Natural killer cell (primary cell): ENCODE data around the gene WAPL. TPM values are rescaled to one million over a fixed set of nuclear protein-coding genes. Genes with fewer than 3 reads are reported as not detected.

Experiments
- ATAC-seq, 3 donors: fragments of 150-1000 bp in 2 of 3; fragments of 200-7000 bp in 1 of 3; cut with Tn5 transposase; 1 replicate in 1 of 3; 2 replicates in 2 of 3; pipeline ENCODE4 v1.10.0; 2021; ENCODE audit warnings: mild to moderate bottlenecking in 2 of 3, moderate library complexity in 2 of 3
- DNase-seq, 2 donors: peaks; one replicate each; pipeline versions ENCODE4 v3.0.0 to v3.0.0-alpha.2; 2013 to 2021; ENCODE audit warnings: mixed read lengths in 1 of 2
- H3K27ac ChIP-seq: one replicate; pipeline ENCODE4 v1.5.1; 2013; ENCODE audit warnings: mild to moderate bottlenecking, low read length
- H3K27me3 ChIP-seq: one replicate; pipeline ENCODE4 v1.6.1; 2013; ENCODE audit warnings: low read length; ENCODE audit not compliant: control insufficient read depth, insufficient read depth
- H3K36me3 ChIP-seq: one replicate; pipeline ENCODE4 v1.6.1; 2013; ENCODE audit warnings: low read length; ENCODE audit not compliant: control insufficient read depth, insufficient read depth
- H3K4me1 ChIP-seq: one replicate; pipeline ENCODE4 v1.6.1; 2013; ENCODE audit warnings: low read length; ENCODE audit not compliant: control insufficient read depth, insufficient read depth
- H3K4me3 ChIP-seq: one replicate; pipeline ENCODE4 v1.5.1; 2013; ENCODE audit warnings: low read length
- H3K9me3 ChIP-seq: one replicate; pipeline ENCODE4 v1.6.1; 2013; ENCODE audit warnings: low read length; ENCODE audit not compliant: control insufficient read depth, insufficient read depth
- H3K27ac Mint-ChIP-seq, 2 donors: one replicate each; pipeline ENCODE4 v1.8.0; 2022; ENCODE audit warnings: mild to moderate bottlenecking in 2 of 2, mixed read lengths in 2 of 2, moderate library complexity in 1 of 2
- H3K27me3 Mint-ChIP-seq, 2 donors: one replicate each; pipeline ENCODE4 v1.8.0; 2022; ENCODE audit warnings: low read depth in 2 of 2, mixed read lengths in 2 of 2
- H3K36me3 Mint-ChIP-seq: one replicate; pipeline ENCODE4 v1.8.0; 2022; ENCODE audit warnings: mixed read lengths
- H3K4me1 Mint-ChIP-seq, 2 donors: one replicate each; pipeline ENCODE4 v1.8.0; 2022; ENCODE audit warnings: mixed read lengths in 2 of 2
- H3K4me3 Mint-ChIP-seq: one replicate; pipeline ENCODE4 v1.8.0; 2022; ENCODE audit warnings: mild to moderate bottlenecking, moderate library complexity, mixed read lengths
- H3K9me3 Mint-ChIP-seq, 2 donors: one replicate each; pipeline ENCODE4 v1.8.0; 2022; ENCODE audit warnings: mixed read lengths in 2 of 2
- CTCF ChIP-seq: fragments of 200-600 bp; IDR thresholded peaks from one replicate; pipeline ENCODE4 v1.8.0; 2022; ENCODE audit warnings: antibody characterized with exemption
- WGBS: methylation state at CpG from one replicate; pipeline ENCODE4 v1.1.7; 2013; ENCODE audit warnings: missing lambda C conversion rate; ENCODE audit not compliant: insufficient coverage; 5-methylcytosine and 5-hydroxymethylcytosine counted together
- intact Hi-C: fragments of 100-400 bp; cut with micrococcal nuclease; formaldehyde crosslinking; loops from one replicate; pipeline ENCODE4 v1.14.2; 2022
- total RNA-seq, 4 donors: library from RNA; stranded (reverse); fragments of 120-200 nt in 1 of 4; gene quantifications; one replicate each; pipeline versions ENCODE4 v1.2.3 to v1.2.4, GENCODE V29; 2013 to 2022

WAPL gene
- total RNA-seq, 3 donors from 2014 or later (not counting 1 experiment from before 2014, with no cell fraction given) = 41.1 to 51.4 (median 51.1) TPM

GRCh38 chr10:86399879-86400704, 121.5 kb downstream of the WAPL start:
- Mint-ChIP-seq H3K36me3 (no peaks in the 10 kb centered on the region), H3K4me1 (peaks cover 9 to 18% of the 10 kb centered on the region in 2 donors), H3K27ac (peak overlapping the region in 1 of 2 donors; percentile 27), H3K9me3 (no peaks in the 10 kb centered on the region), H3K4me3 (peak overlapping the region; percentile 86), H3K27me3 (peaks cover 26 to 31% of the 10 kb centered on the region in 2 donors)
- peak; percentile 92 for TF ChIP-seq CTCF
- Histone ChIP-seq H3K27ac (peak overlapping the region; percentile 38), H3K9me3 (no peaks in the 10 kb centered on the region), H3K4me3 (peak overlapping the region; percentile 60), H3K27me3 (peaks cover 4% of the 10 kb centered on the region), H3K36me3 (no peaks in the 10 kb centered on the region), H3K4me1 (peaks cover 21% of the 10 kb centered on the region)
- ATAC-seq (peak; percentile 79 to 93 (median 90)), DNase-seq (peak; percentile 79 to 96)
- intact Hi-C loops = loop anchor here (1.0 kb wide), 1 partner anchor 185 kb away; no protein-coding TSS in a partner anchor
- WGBS = under 1% methylated on average over 90 of the region's 90 CpGs

GRCh38 chr10:86399514-86399878, 122.1 kb downstream of the WAPL start:
- no peak for TF ChIP-seq CTCF
- peaks cover 4% of the 10 kb centered on the region for H3K27me3 ChIP-seq
- Mint-ChIP-seq H3K27me3 (peaks cover 26 to 32% of the 10 kb centered on the region in 2 donors), H3K27ac (peak overlapping the region in 1 of 2 donors; percentile 7), H3K4me3 (peak overlapping the region; percentile 86), H3K4me1 (peaks cover 9 to 18% of the 10 kb centered on the region in 2 donors), H3K36me3 (no peaks in the 10 kb centered on the region), H3K9me3 (no peaks in the 10 kb centered on the region)
- no peak overlapping the region for H3K27ac ChIP-seq
- H3K36me3 ChIP-seq = no peaks in the 10 kb centered on the region
- intact Hi-C loops = no loop called here
- no peaks in the 10 kb centered on the region for H3K9me3 ChIP-seq
- no peak for DNase-seq
- H3K4me3 ChIP-seq = peak overlapping the region; percentile 60
- H3K4me1 ChIP-seq = peaks cover 21% of the 10 kb centered on the region
- 41% methylated on average over 9 of the region's 9 CpGs for WGBS
- no peak for ATAC-seq

- Histone ChIP-seq H3K9me3 (no peaks in the 10 kb centered on the region), H3K36me3 (no peaks in the 10 kb centered on the region), H3K4me1 (peaks cover 21% of the 10 kb centered on the region), H3K27ac (no peak overlapping the region), H3K27me3 (peaks cover 4% of the 10 kb centered on the region), H3K4me3 (no peak overlapping the region)
- H3K27me3 Mint-ChIP-seq = peaks cover 14 to 23% of the 10 kb centered on the region in 2 donors
- peaks cover 9 to 14% of the 10 kb centered on the region in 2 donors for H3K4me1 Mint-ChIP-seq
- whole genome bisulfite sequencing = 82% methylated on average over 7 of the region's 7 CpGs
- intact Hi-C loops = no loop called here
- H3K9me3 Mint-ChIP-seq = no peaks in the 10 kb centered on the region
- DNase-seq (no peak), ATAC-seq (no peak)
- H3K36me3 Mint-ChIP-seq = no peaks in the 10 kb centered on the region
- H3K4me3 Mint-ChIP-seq = no peak overlapping the region
- H3K27ac Mint-ChIP-seq = no peak overlapping the region
- no peak for TF ChIP-seq CTCF
Observed at GRCh38 chr10:86397120-86397519, 124.5 kb downstream of the WAPL start.
